Activated naive CD8-positive, alpha-beta T cell treated with anti-CD3 and anti-CD28 coated beads, Interleukin-2, amount 10 ng/mL, durations not matched to agents 7 days and 5 days (primary cell): ENCODE measurements around the gene ETV6. TPM values are rescaled to one million over a fixed set of nuclear protein-coding genes. Genes with fewer than 3 reads are reported as not detected.

Experiments used
- ATAC-seq: fragments of 150-1000 bp; cut with Tn5 transposase; one replicate; pipeline ENCODE4 v1.10.0; 2021; ENCODE audit warnings: low read depth, moderate library complexity
- POLR2A ChIA-PET: fragments of 350-600 bp; sonication (Branson Sonifier 250); formaldehyde crosslinking; loops from one replicate; lab custom pipeline; 2021; ENCODE audit warnings: antibody characterized with exemption; lab: Charles Lee
- DNase-seq: peaks from one replicate; pipeline ENCODE4 v3.0.0; 2021
- H3K27ac Mint-ChIP-seq: one replicate; pipeline ENCODE4 v1.8.0; 2022; ENCODE audit warnings: mild to moderate bottlenecking, mixed read lengths
- H3K27me3 Mint-ChIP-seq: one replicate; pipeline ENCODE4 v1.8.0; 2022; ENCODE audit warnings: mild to moderate bottlenecking, moderate library complexity, mixed read lengths
- H3K36me3 Mint-ChIP-seq: one replicate; pipeline ENCODE4 v1.8.0; 2021; ENCODE audit warnings: mild to moderate bottlenecking, mixed read lengths
- H3K4me1 Mint-ChIP-seq: one replicate; pipeline ENCODE4 v1.8.0; 2021; ENCODE audit warnings: mixed read lengths
- H3K4me3 Mint-ChIP-seq: one replicate; pipeline ENCODE4 v1.8.0; 2022; ENCODE audit warnings: mild to moderate bottlenecking, moderate library complexity, mixed read lengths
- H3K9me3 Mint-ChIP-seq: one replicate; pipeline ENCODE4 v1.8.0; 2021; ENCODE audit warnings: mixed read lengths
- total RNA-seq, 2 experiments: library from RNA; stranded (reverse); gene quantifications; one replicate each; pipeline ENCODE4 v1.2.3, GENCODE V29; 2021

Gene ETV6
- total RNA-seq, 2 experiments from 2014 or later: 22.5 to 26.0 TPM

DNA sequence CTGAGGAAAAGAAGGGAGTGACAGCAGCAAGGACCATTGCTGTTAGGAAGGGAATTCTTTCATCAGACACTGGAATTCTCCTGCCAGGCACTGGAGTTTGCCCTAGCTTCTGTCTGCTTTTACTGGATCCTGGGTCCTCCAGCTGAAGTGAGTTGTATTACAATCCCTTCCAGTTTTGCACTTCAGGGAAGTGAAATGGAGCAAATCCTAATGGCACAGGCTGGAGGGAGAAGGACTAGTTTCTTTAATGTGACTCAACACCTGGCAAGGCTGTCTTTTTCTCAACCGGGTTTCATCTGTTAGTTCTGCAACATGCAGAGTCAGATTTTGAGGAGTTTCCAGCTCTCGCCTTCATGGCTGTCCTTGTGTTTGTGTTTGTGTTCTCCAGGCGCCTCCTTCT lies 45.8 kb downstream of the ETV6 start:
- H3K27me3 Mint-ChIP-seq: no peaks in the 10 kb centered on the region
- no peak overlapping the region for H3K27ac Mint-ChIP-seq
- POLR2A ChIA-PET: no interaction called here
- peaks cover 17% of the 10 kb centered on the region for H3K36me3 Mint-ChIP-seq
- no peak overlapping the region for H3K4me3 Mint-ChIP-seq
- no peak for ATAC-seq
- DNase-seq: no peak
- H3K4me1 Mint-ChIP-seq: peaks cover 7% of the 10 kb centered on the region
- no peaks in the 10 kb centered on the region for H3K9me3 Mint-ChIP-seq

DNA sequence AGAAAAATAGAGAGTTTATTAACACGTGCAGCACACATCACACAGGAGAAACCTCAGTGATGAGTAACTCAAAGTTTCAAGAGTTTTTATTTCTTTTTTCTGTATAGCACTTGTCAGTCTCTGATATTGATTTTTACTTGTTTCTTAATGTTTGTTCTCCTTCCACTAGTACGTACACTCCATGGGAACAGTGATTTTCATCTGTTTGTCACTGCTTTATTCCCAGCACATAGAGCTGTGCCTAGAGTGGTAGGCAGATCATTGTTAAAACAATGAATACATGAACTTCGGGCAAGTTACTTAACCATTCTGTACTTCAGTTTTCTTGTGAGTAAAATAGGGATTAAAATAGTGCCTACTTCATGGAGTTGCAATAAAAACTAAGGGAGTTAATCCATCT lies 46.6 kb downstream of the ETV6 start:
- H3K4me1 Mint-ChIP-seq: peaks cover 8% of the 10 kb centered on the region
- no peaks in the 10 kb centered on the region for H3K9me3 Mint-ChIP-seq
- H3K27ac Mint-ChIP-seq: no peak overlapping the region
- peaks cover 19% of the 10 kb centered on the region for H3K36me3 Mint-ChIP-seq
- H3K27me3 Mint-ChIP-seq: no peaks in the 10 kb centered on the region
- ATAC-seq (no peak), DNase-seq (no peak)
- H3K4me3 Mint-ChIP-seq: no peak overlapping the region
- POLR2A ChIA-PET: no interaction called here

DNA sequence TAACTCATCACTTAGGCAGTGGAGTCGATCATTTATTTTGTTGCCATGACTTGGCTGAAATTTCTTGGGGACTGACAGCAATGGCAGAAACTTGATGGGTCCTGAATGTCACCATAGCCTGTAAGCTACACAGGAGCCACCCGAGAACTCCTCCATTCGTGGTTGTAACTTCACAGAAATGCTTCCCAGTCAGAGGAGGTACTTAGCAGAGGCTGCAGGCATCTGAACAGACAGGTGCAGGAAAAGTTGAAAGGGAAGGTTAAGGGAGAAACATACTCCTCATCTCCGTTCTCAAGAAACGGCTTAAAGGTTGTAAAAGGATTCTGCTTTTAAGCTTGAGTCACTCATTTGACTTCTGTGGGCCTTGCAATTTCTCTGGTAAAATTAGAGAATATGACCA lies 47.7 kb downstream of the ETV6 start:
- Mint-ChIP-seq H3K9me3 (no peaks in the 10 kb centered on the region), H3K4me1 (peaks cover 11% of the 10 kb centered on the region), H3K36me3 (peaks cover 22% of the 10 kb centered on the region), H3K27ac (no peak overlapping the region), H3K4me3 (no peak overlapping the region), H3K27me3 (no peaks in the 10 kb centered on the region)
- no peak for DNase-seq
- POLR2A ChIA-PET: interaction anchor here (0.5 kb wide), 1 partner anchor 13 kb away, joined by 3 read pairs; no protein-coding TSS in a partner anchor
- no peak for ATAC-seq

DNA sequence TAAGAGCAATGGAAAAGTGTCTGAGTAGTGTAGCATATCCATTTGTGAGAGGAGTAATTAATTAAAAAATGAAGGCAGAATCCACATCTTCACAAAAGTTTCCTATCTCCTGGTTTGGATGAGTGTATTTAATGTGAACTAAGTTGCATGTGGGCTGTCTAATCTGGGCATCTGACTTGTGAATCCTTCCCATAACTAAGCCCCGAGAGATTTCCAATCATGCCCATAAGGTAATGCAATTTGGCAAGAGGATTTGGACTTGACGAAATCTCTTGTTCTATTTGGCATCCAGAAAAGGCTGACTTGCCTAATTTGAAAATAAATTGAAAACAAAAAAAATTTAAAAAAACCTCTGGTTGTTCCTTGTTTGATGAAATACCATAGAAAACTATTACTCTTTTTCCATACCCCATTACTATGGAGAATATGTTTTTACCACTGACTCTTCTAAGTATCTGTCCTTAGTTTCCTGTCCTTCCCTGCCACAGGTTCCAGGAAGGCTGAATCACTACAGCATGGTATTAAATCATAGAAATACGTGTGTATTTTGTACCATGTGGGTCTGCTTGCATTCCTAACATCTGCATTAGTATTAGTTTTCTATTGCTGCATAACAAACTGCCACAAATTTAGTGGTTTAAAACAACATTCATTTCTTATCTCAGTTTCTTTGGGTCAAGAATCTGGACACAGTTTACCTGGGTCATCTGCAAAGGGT lies 48.4 kb downstream of the ETV6 start:
- POLR2A ChIA-PET: interaction anchor here (0.5 kb wide), 1 partner anchor 13 kb away, joined by 3 read pairs; no protein-coding TSS in a partner anchor
- peaks cover 15% of the 10 kb centered on the region for H3K4me1 Mint-ChIP-seq
- no peak overlapping the region for H3K27ac Mint-ChIP-seq
- no peak overlapping the region for H3K4me3 Mint-ChIP-seq
- H3K9me3 Mint-ChIP-seq: no peaks in the 10 kb centered on the region
- ATAC-seq: no peak
- H3K36me3 Mint-ChIP-seq: peaks cover 23% of the 10 kb centered on the region
- H3K27me3 Mint-ChIP-seq: no peaks in the 10 kb centered on the region
- no peak for DNase-seq

DNA sequence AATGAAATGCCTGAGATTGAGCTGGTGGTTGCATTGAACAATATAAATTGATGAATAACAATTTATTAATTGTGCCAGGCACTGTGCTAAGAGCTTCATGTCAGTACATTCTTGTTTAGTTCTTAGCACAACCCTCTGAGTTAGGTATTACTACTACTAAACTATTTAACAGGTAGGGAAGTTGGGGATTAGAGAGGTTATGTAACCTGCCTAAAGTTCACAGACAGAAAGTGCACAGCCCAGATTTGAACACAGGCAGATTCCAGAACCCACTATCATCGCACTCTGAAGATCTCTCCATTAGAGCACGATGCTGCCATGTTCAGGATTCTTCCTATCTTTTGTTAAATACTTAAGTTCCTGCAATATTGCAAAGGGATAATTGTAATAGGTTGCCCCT lies 49.3 kb downstream of the ETV6 start:
- POLR2A ChIA-PET: no interaction called here
- H3K27me3 Mint-ChIP-seq: no peaks in the 10 kb centered on the region
- H3K4me1 Mint-ChIP-seq: peaks cover 17% of the 10 kb centered on the region
- H3K36me3 Mint-ChIP-seq: peaks cover 26% of the 10 kb centered on the region
- no peak overlapping the region for H3K4me3 Mint-ChIP-seq
- DNase-seq (no peak), ATAC-seq (no peak)
- H3K9me3 Mint-ChIP-seq: no peaks in the 10 kb centered on the region
- H3K27ac Mint-ChIP-seq: no peak overlapping the region

DNA sequence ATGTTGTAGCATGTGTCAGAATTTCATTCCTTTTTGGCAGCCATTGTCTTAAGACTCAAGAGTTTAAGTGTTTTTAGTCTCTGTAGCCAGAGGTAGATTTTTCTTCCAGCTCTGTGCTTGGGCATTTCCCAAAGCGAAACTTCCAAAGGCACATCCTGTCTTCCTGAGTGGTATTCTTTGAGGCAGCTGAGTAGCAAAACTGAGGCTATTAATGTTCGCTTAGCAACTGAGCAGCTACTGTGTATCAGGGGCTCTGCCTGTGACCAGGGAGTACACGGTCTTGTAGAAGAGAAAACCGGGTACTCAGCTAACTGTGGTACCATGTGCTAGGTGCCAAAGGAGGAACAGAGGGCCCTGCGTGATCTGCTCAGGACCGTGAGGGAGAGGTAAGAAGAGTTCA lies 52.0 kb downstream of the ETV6 start:
- Mint-ChIP-seq H3K36me3 (peaks cover 23% of the 10 kb centered on the region), H3K9me3 (no peaks in the 10 kb centered on the region), H3K27ac (no peak overlapping the region), H3K4me1 (peaks cover 17% of the 10 kb centered on the region), H3K4me3 (no peak overlapping the region), H3K27me3 (no peaks in the 10 kb centered on the region)
- POLR2A ChIA-PET: no interaction called here
- ATAC-seq: no peak
- no peak for DNase-seq

DNA sequence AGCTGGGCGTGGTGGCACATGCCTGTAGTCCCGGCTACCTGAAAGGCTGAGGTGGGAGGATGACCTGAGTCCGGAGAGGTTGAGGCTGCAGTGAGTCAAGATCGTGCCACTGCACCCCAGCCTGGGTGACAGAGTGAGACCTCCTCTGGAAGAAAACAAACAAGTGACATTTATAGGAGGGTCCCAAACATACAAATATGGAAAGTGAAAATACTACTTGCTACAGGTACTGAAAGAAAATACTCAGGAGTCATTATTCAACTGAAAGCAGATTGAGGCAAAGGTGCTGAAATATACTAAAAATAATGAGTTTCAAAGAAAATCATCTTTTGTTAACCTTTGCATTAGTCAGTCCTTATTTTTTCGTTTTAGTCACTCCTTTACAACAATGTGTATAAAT lies 53.5 kb downstream of the ETV6 start:
- Mint-ChIP-seq H3K27me3 (no peaks in the 10 kb centered on the region), H3K4me1 (peaks cover 13% of the 10 kb centered on the region), H3K27ac (no peak overlapping the region), H3K36me3 (peaks cover 20% of the 10 kb centered on the region), H3K9me3 (no peaks in the 10 kb centered on the region), H3K4me3 (no peak overlapping the region)
- POLR2A ChIA-PET: no interaction called here
- ATAC-seq (no peak), DNase-seq (no peak)

DNA sequence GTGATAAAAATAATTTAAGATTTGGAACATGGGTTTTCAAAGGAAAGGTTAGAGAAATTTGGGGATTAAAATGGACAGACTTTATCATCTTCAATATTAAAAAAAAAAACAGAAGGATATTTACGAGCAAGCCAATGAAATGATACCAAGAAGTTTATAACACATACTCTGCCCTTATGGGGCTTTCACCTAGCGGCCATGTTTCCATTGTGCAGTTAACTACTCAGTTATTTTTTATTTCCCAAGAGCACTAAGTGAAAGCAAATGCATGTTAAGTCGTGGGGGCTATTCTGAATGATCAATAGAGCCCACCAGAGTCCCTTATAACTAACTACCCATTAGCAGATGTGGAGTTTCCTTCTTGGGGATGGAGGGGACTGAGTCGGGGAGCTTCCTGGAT lies 53.9 kb downstream of the ETV6 start:
- Mint-ChIP-seq H3K9me3 (no peaks in the 10 kb centered on the region), H3K4me1 (peaks cover 12% of the 10 kb centered on the region), H3K27ac (no peak overlapping the region), H3K27me3 (no peaks in the 10 kb centered on the region), H3K4me3 (no peak overlapping the region), H3K36me3 (peaks cover 17% of the 10 kb centered on the region)
- POLR2A ChIA-PET: no interaction called here
- no peak for DNase-seq
- no peak for ATAC-seq

DNA sequence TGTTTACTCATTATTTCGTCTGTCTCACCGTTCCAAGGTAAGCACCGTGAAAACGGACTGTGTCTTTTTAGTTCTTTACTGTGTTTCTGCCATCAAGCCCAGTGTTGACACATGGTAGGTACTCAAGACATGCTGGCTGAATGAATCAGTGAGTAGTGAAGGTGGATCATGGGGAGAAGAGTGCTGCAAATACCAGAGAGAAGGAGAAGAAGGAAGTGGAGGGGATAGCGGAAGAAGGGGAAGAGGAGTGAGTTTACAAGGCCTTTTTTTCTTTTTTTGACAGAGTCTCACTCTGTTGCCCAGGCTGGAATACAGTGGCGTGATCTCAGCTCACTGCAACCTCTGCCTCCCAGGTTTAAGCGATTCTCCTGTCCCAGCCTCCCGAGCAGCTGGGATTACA lies 54.6 kb downstream of the ETV6 start:
- POLR2A ChIA-PET: no interaction called here
- Mint-ChIP-seq H3K36me3 (peaks cover 16% of the 10 kb centered on the region), H3K27ac (no peak overlapping the region), H3K9me3 (no peaks in the 10 kb centered on the region), H3K4me3 (no peak overlapping the region), H3K4me1 (peaks cover 12% of the 10 kb centered on the region), H3K27me3 (no peaks in the 10 kb centered on the region)
- DNase-seq (no peak), ATAC-seq (no peak)

DNA sequence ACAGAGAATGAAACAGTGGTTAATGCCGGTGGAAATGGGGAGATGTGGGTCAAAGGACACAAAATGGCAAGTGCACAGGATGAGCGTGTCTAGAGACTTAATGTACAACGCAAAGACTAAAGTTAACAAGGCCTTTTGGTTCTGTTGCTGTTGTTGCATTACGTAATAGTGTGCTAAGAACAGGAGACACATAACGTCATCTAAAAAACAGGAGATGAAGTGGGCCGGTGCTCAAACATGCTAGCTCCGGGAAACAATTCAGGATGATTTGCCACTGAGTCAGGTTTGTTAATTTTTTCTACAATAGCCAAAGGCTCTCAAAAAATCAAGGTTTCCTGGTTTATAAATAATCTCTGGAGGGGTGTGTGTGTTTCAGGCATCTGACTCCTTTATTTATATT lies 55.5 kb downstream of the ETV6 start:
- H3K27ac Mint-ChIP-seq: no peak overlapping the region
- POLR2A ChIA-PET: interaction anchor here (0.6 kb wide), 1 partner anchor 600 kb away, joined by 3 read pairs; no protein-coding TSS in a partner anchor
- H3K4me1 Mint-ChIP-seq: peaks cover 12% of the 10 kb centered on the region
- no peak for ATAC-seq
- no peaks in the 10 kb centered on the region for H3K27me3 Mint-ChIP-seq
- no peak for DNase-seq
- H3K9me3 Mint-ChIP-seq: no peaks in the 10 kb centered on the region
- H3K4me3 Mint-ChIP-seq: no peak overlapping the region
- peaks cover 18% of the 10 kb centered on the region for H3K36me3 Mint-ChIP-seq

DNA sequence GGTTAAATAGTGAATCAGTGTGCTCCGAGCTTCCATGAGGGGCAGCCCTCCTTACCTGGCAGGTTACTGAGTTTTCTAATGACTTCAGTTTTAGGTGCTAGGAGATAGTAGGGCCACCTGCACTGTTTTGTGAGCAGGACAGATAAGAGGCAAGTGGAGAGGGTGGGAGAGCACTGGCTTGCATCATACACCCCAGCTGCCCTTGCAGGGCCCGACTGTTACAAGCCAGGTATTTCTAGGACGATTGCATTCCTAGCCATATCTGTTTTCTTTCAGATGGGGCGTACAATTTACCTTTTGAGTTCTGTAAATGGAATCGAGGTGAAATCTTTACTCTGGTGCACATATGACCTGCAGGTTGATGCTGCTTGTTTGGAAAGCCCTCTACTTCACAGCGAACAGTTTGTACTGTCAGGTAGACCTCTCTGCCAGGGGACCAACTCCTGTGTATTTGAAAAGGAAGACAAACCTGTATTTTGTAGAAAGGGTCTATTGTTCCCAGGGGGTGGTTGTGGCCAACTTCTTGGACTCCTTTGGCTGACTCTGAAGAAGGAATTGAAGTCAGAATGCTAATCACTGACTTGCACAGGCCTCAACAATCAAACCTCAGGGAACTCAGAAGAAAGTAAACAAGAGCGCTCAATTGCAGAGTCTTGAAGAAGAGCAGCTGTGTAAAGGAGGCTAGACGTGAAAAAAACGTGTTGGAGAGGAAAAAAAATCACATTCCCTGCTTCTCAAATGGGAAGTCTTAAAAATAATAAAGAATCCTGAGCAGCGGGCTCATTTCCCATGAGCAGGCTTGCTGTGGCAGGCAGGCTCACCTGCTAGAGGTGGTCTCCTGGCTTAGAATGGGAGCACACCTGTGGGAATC lies 57.3 kb downstream of the ETV6 start:
- no peak overlapping the region for H3K4me3 Mint-ChIP-seq
- POLR2A ChIA-PET: no interaction called here
- H3K4me1 Mint-ChIP-seq: peaks cover 10% of the 10 kb centered on the region

DNA sequence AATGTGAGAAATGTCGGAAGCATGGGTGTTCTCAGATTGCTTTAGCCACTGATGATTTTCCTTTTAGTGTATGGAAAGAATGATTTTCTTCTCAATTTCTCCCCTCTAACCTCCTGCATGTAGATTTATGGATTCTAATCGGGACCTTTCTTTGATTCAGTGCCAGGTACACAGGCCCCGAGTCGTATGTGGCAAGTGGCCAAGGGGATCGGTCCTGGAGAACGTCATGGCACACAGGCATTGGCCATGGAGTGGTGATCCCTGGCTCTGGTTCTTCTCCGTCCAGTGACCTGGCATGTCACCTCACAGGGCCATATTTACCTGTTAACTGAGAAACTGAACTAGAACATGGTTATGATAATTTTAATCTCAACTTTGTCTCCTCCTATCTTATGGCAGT lies 58.1 kb downstream of the ETV6 start:
- DNase-seq (no peak), ATAC-seq (no peak)
- H3K27me3 Mint-ChIP-seq: no peaks in the 10 kb centered on the region
- H3K36me3 Mint-ChIP-seq: peaks cover 22% of the 10 kb centered on the region
- H3K27ac Mint-ChIP-seq: no peak overlapping the region
- H3K9me3 Mint-ChIP-seq: no peaks in the 10 kb centered on the region
- no peak overlapping the region for H3K4me3 Mint-ChIP-seq
- POLR2A ChIA-PET: interaction anchor here (0.7 kb wide), 1 partner anchor 14 kb away, joined by 4 read pairs; no protein-coding TSS in a partner anchor
- H3K4me1 Mint-ChIP-seq: peaks cover 7% of the 10 kb centered on the region

More for the DNA sequence above, 57.3 kb downstream of the ETV6 start:
- Mint-ChIP-seq H3K27me3 (no peaks in the 10 kb centered on the region), H3K9me3 (no peaks in the 10 kb centered on the region), H3K27ac (no peak overlapping the region), H3K36me3 (peaks cover 20% of the 10 kb centered on the region)
- DNase-seq (no peak), ATAC-seq (no peak)

DNA sequence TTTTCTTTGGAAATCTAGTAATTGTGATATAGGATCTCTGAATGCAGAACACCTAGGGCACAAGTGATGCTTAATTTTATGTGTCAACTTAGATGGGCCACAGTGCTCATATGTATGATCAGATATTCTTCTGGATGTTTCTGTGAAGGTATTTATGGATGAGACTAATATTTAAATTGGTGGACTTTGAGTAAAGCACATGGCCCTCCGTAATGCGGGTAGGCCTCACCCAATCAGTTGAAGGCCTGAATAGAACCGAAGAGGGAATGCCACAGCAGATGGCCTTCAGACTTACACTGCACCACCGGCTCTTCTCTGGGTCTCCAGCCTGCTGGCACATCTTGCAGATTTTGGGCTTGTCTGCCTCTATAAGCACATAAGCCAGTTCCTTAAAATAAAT lies 60.0 kb downstream of the ETV6 start:
- Mint-ChIP-seq H3K4me1 (peaks cover 2% of the 10 kb centered on the region), H3K4me3 (no peak overlapping the region), H3K36me3 (peaks cover 23% of the 10 kb centered on the region), H3K27ac (no peak overlapping the region), H3K9me3 (no peaks in the 10 kb centered on the region), H3K27me3 (no peaks in the 10 kb centered on the region)
- DNase-seq: no peak
- ATAC-seq: no peak
- POLR2A ChIA-PET: no interaction called here

DNA sequence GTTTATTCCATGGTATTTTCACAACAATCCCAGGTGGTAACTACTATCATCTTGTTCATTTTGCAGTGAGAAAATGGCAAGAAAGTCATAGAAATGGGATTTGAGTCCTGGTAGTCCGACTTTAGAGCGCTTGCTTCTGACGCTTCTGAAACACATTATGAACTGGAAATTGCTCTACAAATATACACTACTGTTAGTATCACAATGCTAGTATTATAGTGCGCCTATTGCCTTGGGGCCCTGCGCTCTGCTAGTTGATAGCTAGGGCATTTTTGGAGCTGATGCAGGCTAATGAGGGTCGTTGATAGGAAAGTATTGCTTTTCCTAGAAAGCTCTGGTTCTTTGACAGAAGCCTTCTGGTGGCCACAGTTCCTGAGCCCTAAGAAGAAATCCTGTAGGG lies 61.0 kb downstream of the ETV6 start:
- Mint-ChIP-seq H3K27ac (no peak overlapping the region), H3K4me3 (no peak overlapping the region), H3K36me3 (peaks cover 29% of the 10 kb centered on the region), H3K4me1 (peaks cover 2% of the 10 kb centered on the region), H3K9me3 (peaks cover 2% of the 10 kb centered on the region), H3K27me3 (no peaks in the 10 kb centered on the region)
- ATAC-seq (no peak), DNase-seq (no peak)
- POLR2A ChIA-PET: no interaction called here
